HG03039 (cell line): Measurements from ENCODE around the gene SERTM2.
A peak's percentile ranks its signal among the peaks of the same experiment; 100 is the strongest.
"Not testable (repeated sequence)": the region's sequence is repeated elsewhere in the genome, so short reads cannot be mapped to it uniquely, and the experiment has no call there.

ENCODE experiments used
- ATAC-seq: cut with Tn5 transposase; IDR thresholded peaks from one replicate; pipeline ENCODE4 v1.9.1; 2021; ENCODE audit warnings: mild to moderate bottlenecking, moderate library complexity; ENCODE audit not compliant: unreplicated experiment

SERTM2 gene

GRCh38 chrX:111511477-111511876 is at the start of gene SERTM2:
Gene SERTM2, plus strand, starts transcription at chrX:111511645. Its CDS starts 7,213 bp downstream, at chrX:111518858.
- ATAC-seq, result peak; percentile 93

DNA sequence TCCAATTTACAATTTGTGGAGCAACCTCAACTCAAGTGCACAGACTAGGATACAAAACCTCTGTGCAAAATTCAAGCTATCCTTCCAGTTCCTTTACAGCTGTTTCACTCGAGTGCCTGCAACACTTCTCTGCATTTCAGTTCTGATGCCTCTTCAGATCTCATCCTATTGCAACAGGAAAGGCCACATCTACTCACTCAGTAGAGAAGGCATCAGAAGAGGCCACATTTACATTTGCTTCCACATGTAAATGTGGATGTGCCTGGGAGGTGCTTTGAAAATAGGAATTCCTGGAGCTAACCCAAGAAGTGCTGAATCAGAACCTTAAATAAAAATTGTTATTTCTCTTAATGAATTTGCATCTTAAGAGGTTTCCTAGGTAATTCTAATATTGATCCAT is 45.8 kb upstream of the SERTM2 start:
- no peak for ATAC-seq

- no peak for ATAC-seq
Observed at GRCh38 chrX:111467896-111468295, 43.5 kb upstream of the SERTM2 start.

GRCh38 chrX:111470681-111471403 is 40.6 kb upstream of the SERTM2 start:
- no peak for ATAC-seq

DNA sequence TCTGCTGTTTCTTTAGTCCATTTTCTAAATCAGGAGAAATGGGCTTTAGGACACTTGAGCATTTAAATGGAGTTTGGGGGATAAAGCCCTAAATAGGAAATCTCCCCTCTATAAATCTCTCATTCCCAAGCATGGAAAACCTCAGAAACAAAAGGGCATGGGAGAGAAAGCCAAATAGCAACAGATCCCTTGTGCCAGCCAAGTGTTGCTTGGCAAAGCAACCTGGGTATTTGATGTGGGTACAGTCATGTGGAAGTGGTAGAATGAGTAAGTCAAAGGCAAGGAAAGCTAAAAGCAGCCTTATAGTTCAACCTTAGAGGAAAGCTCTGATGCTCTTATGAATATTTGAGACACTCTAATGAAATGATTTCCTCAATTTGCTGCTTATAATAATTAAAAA is 29.5 kb upstream of the SERTM2 start:
- ATAC-seq, result no peak

- ATAC-seq, result no peak
Observed at GRCh38 chrX:111483135-111483534, 28.3 kb upstream of the SERTM2 start.

- ATAC-seq, result no peak
Observed at GRCh38 chrX:111483881-111484280, 27.6 kb upstream of the SERTM2 start.

- ATAC-seq, result no peak
Observed at GRCh38 chrX:111490688-111491087, 20.8 kb upstream of the SERTM2 start.

DNA sequence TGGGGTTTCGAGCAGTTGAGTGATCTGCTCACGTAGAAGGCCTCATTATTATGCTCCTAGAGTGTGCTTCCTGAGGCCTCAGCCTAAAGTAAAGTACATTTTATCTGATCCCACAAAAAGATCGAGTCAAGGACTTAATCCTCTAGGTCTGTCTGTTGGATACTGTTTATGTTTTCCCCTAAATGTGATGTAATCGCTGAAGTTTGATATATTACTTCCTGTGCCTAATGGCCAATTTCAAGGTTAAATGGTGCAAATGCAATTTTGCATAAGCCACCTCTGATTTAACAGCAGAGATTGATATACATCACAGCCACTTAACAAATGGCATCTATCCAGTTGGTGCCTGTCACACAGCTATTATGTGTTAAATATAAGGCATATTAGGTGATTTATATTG is 19.4 kb upstream of the SERTM2 start:
- ATAC-seq, result no peak

DNA sequence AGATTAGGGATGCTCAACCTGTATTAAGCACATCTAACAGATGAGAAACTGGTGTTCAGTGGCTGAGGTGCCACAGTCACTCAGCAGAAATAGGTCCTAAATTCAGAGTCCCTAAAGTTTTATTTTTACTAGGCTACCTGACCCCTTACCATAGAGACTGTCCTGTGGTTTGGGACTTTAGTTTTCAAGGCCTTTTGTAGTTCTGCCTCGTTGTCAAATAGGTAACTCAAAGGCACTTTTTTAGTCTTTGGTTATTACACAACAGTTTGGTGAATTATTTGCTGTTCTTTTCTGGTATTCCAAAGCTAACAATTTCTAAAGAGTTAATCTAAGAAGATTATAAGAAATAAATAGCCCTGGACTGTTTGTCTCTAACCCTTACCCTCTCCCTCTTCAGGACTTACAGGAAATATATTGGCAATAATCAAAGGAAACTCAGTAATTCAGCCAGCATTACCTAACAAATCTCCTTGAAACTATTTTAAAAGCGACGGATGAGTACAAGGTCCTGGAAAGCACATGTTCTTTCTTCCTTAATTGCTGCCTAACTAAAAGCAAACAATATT is 12.8 kb upstream of the SERTM2 start:
- no peak for ATAC-seq

- no peak for ATAC-seq
Observed at GRCh38 chrX:111503485-111503993, 7.9 kb upstream of the SERTM2 start.

DNA sequence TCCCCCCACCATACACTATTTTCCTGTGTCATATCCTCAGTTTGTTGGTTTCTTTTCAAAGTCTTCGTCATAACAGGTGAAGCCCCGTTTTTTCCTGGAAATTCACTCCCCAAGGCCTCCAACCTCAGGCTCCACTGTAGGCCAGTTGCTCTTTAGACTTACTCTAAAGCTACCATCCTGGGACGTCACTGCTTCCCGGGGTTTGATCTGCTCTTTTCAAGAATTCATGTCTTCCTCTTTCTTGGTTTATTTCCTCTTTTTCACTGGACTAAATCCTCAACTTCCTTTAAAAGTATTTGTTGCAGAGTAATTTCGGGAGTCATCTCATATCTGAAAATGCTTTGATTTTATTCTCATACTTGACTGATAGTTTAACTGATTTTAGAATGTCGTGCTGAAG is 6.5 kb upstream of the SERTM2 start:
- no peak for ATAC-seq

- ATAC-seq, result no peak
Observed at GRCh38 chrX:111505783-111506182, 5.7 kb upstream of the SERTM2 start.

DNA sequence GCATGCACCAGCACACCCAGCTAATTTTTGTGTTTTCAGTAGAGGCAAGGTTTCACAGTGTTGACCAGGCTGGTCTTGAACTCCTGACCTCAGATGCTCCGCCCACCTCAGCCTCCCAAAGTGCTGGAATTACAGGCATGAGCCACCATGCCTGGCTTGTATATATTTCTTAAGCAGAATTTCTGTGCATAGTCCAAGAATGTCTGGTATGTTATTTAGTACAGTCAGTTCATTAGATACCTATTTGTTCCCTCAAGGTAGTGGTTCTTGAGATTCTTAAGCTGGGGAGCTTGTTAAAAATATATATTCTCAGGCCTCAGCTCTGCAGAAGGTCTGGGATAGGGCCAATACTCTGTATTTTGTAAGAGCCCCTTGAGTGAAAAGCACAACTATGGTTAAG is 4.6 kb upstream of the SERTM2 start:
- no peak for ATAC-seq

DNA sequence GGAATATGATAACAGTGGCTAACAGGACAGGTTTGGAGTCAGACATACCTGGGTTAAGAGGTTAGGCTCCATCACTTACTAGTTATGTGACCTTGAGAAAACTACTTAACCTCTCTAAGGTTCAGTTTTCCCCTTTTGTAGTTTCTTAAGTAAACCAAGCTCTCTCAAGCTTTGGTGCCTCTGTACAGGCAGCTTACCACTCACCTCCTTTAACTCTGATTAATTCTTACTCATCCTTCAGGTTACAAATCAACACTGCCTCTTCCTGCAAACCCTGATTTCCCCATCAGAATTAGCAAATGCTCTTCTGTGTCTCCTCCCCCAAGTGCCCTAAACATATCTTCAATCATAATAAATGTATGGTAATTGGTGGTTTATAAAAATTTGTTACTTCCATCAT is 3.5 kb upstream of the SERTM2 start:
- no peak for ATAC-seq

DNA sequence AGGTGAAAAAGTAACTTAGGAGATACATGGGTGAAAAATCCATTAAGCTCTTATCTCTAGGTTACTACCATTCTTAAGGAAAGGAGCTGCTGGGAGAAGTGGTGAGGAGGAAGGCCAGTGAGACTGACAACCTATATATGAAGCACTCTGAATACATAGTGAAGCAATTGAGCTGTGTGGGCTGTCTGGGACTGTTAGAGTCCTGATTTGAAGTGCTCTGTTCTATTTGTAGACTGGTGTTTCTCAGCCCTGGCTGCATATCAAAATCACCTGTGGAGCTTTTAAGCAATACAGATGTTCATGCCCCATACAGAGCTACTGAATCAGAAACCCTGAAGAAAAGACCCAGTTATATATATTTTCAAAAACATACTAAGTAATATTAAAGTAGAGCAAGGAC is 3.9 kb downstream of the SERTM2 start:
- ATAC-seq, result no peak

DNA sequence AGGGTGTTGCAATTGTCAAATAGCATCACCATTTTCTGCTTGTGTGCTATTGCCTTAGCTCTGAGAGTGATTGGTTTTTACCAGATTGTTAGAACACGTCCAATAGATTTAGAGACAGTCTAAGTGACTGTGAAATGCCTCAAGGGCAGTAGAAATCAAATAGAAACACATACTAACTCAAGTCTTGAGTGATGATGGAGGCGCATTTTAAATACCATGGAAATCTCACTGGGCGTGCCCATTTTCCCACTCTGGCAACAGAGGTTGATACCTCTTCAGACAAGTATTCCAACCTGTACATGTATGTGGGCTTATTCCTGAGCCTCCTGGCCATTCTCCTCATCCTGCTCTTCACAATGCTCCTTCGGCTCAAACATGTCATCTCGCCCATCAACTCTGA is 7.2 kb downstream of the SERTM2 start:
- ATAC-seq, result no peak

DNA sequence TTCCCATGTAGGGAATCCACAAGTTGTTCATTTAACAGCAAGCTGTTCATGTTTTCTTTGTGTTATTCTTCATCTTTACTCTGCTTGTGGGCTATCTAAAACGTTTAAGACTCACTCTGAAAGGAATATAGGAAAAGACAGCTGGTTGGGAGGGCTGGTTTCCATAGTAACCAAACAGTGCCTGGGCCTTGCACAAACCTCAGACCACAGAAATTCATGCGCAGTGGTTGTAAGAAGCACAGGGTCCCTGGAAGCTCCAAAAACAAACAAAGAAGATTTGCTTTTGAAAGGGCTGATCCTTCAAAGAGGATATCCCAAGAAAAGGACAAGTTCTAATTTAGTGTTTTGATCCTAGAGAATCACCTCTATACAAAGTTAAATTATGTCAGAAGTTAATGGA is 7.8 kb downstream of the SERTM2 start:
- no peak for ATAC-seq

GRCh38 chrX:111520506-111520905 is 9.1 kb downstream of the SERTM2 start:
- no peak for ATAC-seq

- no peak for ATAC-seq
Observed at GRCh38 chrX:111521169-111521568, 9.7 kb downstream of the SERTM2 start.

- ATAC-seq, result no peak
Observed at GRCh38 chrX:111543212-111543741, 31.8 kb downstream of the SERTM2 start.

- ATAC-seq, result not testable (repeated sequence)
Observed at GRCh38 chrX:111549235-111549634, 37.8 kb downstream of the SERTM2 start.
